A549 (cell line): Measurements from ENCODE around the gene PPP1R1C. TPM values are rescaled to one million over a fixed set of nuclear protein-coding genes. Genes with fewer than 3 reads are reported as not detected.

ENCODE experiments used
- ATAC-seq, 2 experiments: fragments of 200-7000 bp in 1 of 2; fragments of >200 bp in 1 of 2; cut with Nextera tagmentation in 1 of 2; cut with Tn5 transposase in 1 of 2; 3 replicates each; pipeline versions ENCODE4 v1.8.0 to v1.9.1; 2018 to 2020; ENCODE audit warnings: mild to moderate bottlenecking in 1 of 2, moderate library complexity in 1 of 2
- CTCF ChIA-PET: fragments of 300-600 bp; sonication (Branson Sonifier 250); formaldehyde crosslinking; extraction: SDS; loops from one replicate; lab custom pipeline; 2021; ENCODE audit warnings: antibody characterized with exemption, inconsistent platforms; lab: Yijun Ruan, JAX
- POLR2A ChIA-PET: fragments of 350-600 bp; formaldehyde crosslinking; extraction: SDS; loops from one replicate; lab custom pipeline; 2021; ENCODE audit warnings: antibody characterized with exemption, inconsistent platforms; lab: Yijun Ruan, JAX
- DNase-seq, 2 experiments: peaks; one replicate each; pipeline versions ENCODE4 v3.0.0 to v3.0.0-alpha.2; 2011 to 2016; ENCODE audit warnings: low read depth in 1 of 2, low spot score in 1 of 2
- FAIRE-seq: peaks from 2 replicates; lab custom pipeline; 2011; peaks lifted over from hg19 to GRCh38; lab: Jason Lieb, UNC
- H3K27ac ChIP-seq, 2 experiments: fragments of >200 bp; sonication (Bioruptor Twin); formaldehyde crosslinking; 3 replicates each; pipeline ENCODE4 v1.5.1; 2016 to 2017
- H3K4me1 ChIP-seq: fragments of >200 bp; sonication (Bioruptor Twin); formaldehyde crosslinking; 3 replicates; pipeline ENCODE4 v1.6.1; 2016
- H3K4me2 ChIP-seq: fragments of >200 bp; sonication (Bioruptor Twin); formaldehyde crosslinking; 3 replicates; pipeline ENCODE4 v1.6.1; 2016
- H3K4me3 ChIP-seq: fragments of >200 bp; sonication (Bioruptor Twin); formaldehyde crosslinking; 3 replicates; pipeline ENCODE4 v1.5.1; 2016
- H3K9me3 ChIP-seq: fragments of >200 bp; sonication (Bioruptor Twin); formaldehyde crosslinking; 3 replicates; pipeline ENCODE4 v1.6.1; 2016
- BHLHE40 ChIP-seq: IDR thresholded peaks from 2 replicates; pipeline ENCODE4 v1.6.1; 2012; ENCODE audit warnings: low read depth, low read length, inconsistent platforms
- CBX2 ChIP-seq: fragments of 200-600 bp; sonication (generic); IDR thresholded peaks from 2 replicates; pipeline ENCODE4 v1.6.1; 2016; ENCODE audit warnings: low read depth, mild to moderate bottlenecking, borderline replicate concordance
- CBX8 ChIP-seq: fragments of 200-600 bp; sonication (generic); IDR thresholded peaks from 2 replicates; pipeline ENCODE4 v1.6.1; 2016
- EP300 ChIP-seq, 2 experiments: fragments of >200 bp; sonication (Bioruptor Twin); formaldehyde crosslinking; IDR thresholded peaks; 2 replicates in 1 of 2; 3 replicates in 1 of 2; pipeline ENCODE4 v1.6.1; 2016 to 2017
- HDAC2 ChIP-seq: fragments of 200-600 bp; sonication (generic); IDR thresholded peaks from 2 replicates; pipeline ENCODE4 v1.6.1; 2016
- HEYL ChIP-seq: fragments of 250-450 bp; sonication (Bioruptor Pico); IDR thresholded peaks from 2 replicates; pipeline ENCODE4 v1.8.0; 2021; ENCODE audit warnings: mild to moderate bottlenecking, moderate library complexity
- HOXA7 ChIP-seq: fragments of 250-450 bp; sonication (Bioruptor Pico); IDR thresholded peaks from 2 replicates; pipeline ENCODE4 v1.5.0; 2020; ENCODE audit warnings: mild to moderate bottlenecking, moderate library complexity
- JUN ChIP-seq, 2 experiments: fragments of >200 bp; sonication (Bioruptor Twin); formaldehyde crosslinking; IDR thresholded peaks; 2 replicates in 1 of 2; 3 replicates in 1 of 2; pipeline ENCODE4 v1.6.1; 2016 to 2017
- KDM1A ChIP-seq: fragments of 200-600 bp; sonication (generic); IDR thresholded peaks from 2 replicates; pipeline ENCODE4 v1.6.1; 2016; ENCODE audit warnings: low read depth, mild to moderate bottlenecking
- KDM5A ChIP-seq: fragments of 200-600 bp; sonication (generic); IDR thresholded peaks from 2 replicates; pipeline ENCODE4 v1.6.1; 2016; ENCODE audit warnings: antibody characterized with exemption, mild to moderate bottlenecking
- NFE2L2 ChIP-seq: fragments of 150-350 bp; conservative IDR thresholded peaks from 2 replicates; pipeline ENCODE4 v1.6.1; 2014; ENCODE audit warnings: low read length
- PHF8 ChIP-seq: fragments of 200-600 bp; sonication (generic); IDR thresholded peaks from 2 replicates; pipeline ENCODE4 v1.6.1; 2016; ENCODE audit warnings: low read depth, mild to moderate bottlenecking, antibody characterized with exemption, moderate library complexity, borderline replicate concordance
- POLR2A ChIP-seq: IDR thresholded peaks from 2 replicates; pipeline ENCODE4 v1.6.1; 2012; ENCODE audit warnings: mild to moderate bottlenecking, low read length
- POLR2AphosphoS2 ChIP-seq: conservative IDR thresholded peaks from 2 replicates; pipeline ENCODE4 v1.6.1; 2012; ENCODE audit warnings: low read length, improper control_type of control experiment, inconsistent platforms
- RAD21 ChIP-seq, 2 experiments: fragments of >200 bp in 1 of 2; sonication (Bioruptor Twin) in 1 of 2; formaldehyde crosslinking in 1 of 2; IDR thresholded peaks in 1 of 2; conservative IDR thresholded peaks in 1 of 2; 2 replicates in 1 of 2; 3 replicates in 1 of 2; pipeline ENCODE4 v1.6.1; 2012 to 2018; ENCODE audit warnings: inconsistent platforms in 1 of 2
- RARB ChIP-seq: fragments of 250-450 bp; sonication (Bioruptor Pico); IDR thresholded peaks from 2 replicates; pipeline ENCODE4 v1.8.0; 2021; ENCODE audit warnings: mild to moderate bottlenecking, moderate library complexity
- RFX5 ChIP-seq: fragments of 450-650 bp; IDR thresholded peaks from 2 replicates; pipeline ENCODE4 v1.7.1; 2014; ENCODE audit warnings: antibody characterized with exemption, mild to moderate bottlenecking, moderate library complexity
- SMC3 ChIP-seq: fragments of >200 bp; sonication (Bioruptor Twin); formaldehyde crosslinking; IDR thresholded peaks from 3 replicates; pipeline ENCODE4 v1.6.1; 2018; ENCODE audit warnings: inconsistent platforms
- SREBF2 ChIP-seq: fragments of 450-650 bp; IDR thresholded peaks from 2 replicates; pipeline ENCODE4 v1.6.1; 2014; ENCODE audit warnings: mild to moderate bottlenecking, moderate library complexity
- ZFP36 ChIP-seq: fragments of 450-650 bp; IDR thresholded peaks from 2 replicates; pipeline ENCODE4 v1.6.1; 2014; ENCODE audit warnings: borderline replicate concordance; ENCODE audit not compliant: partially characterized antibody
- ZSCAN20 ChIP-seq: fragments of 250-450 bp; sonication (Bioruptor Pico); IDR thresholded peaks from 2 replicates; pipeline ENCODE4 v1.8.0; 2022; ENCODE audit warnings: mild to moderate bottlenecking, moderate library complexity
- WGBS: methylation state at CpG from one replicate; pipeline ENCODE4 v1.1.6; 2017; ENCODE audit errors: missing lambda C conversion rate; 5-methylcytosine and 5-hydroxymethylcytosine counted together
- polyA plus RNA-seq, 4 experiments: library from polyadenylated mRNA; depleted of rRNA in 3 of 4; stranded (reverse); fragments of >200 nt; fragmentation: RNase III in 1 of 4; extraction: RNeasy Plus Mini Kit Qiagen cat#74134 plus additional on column Dnase treatment in 1 of 4; gene quantifications; 2 replicates in 3 of 4; 3 replicates in 1 of 4; pipeline ENCODE4 v1.2.3, GENCODE V29; 2011 to 2017
- TF ChIP-seq, protein P1 (sequence below): IDR thresholded peaks from 2 replicates; pipeline ENCODE4 v1.6.1; 2012
- TF ChIP-seq, protein P2 (sequence below): IDR thresholded peaks from 2 replicates; pipeline ENCODE4 v1.6.1; 2012; ENCODE audit warnings: low read depth, borderline replicate concordance
- TF ChIP-seq, protein P3 (sequence below): fragments of 250-450 bp; sonication (Bioruptor Pico); IDR thresholded peaks from 2 replicates; pipeline ENCODE4 v1.5.0; 2020; ENCODE audit warnings: low read depth, mild to moderate bottlenecking, moderate library complexity
- TF ChIP-seq, protein P4 (sequence below): fragments of >200 bp; sonication (Bioruptor Twin); formaldehyde crosslinking; IDR thresholded peaks from 3 replicates; pipeline ENCODE4 v1.6.1; 2016
- TF ChIP-seq, protein P5 (sequence below): fragments of 200-600 bp; sonication (generic); IDR thresholded peaks from 2 replicates; pipeline ENCODE4 v1.6.1; 2016; ENCODE audit warnings: antibody characterized with exemption, mild to moderate bottlenecking, moderate library complexity

The PPP1R1C gene
- polyA plus RNA-seq, 2 of the 4 experiments (the other 2 are of a cell fraction): 0.81 to 2.7 TPM

DNA sequence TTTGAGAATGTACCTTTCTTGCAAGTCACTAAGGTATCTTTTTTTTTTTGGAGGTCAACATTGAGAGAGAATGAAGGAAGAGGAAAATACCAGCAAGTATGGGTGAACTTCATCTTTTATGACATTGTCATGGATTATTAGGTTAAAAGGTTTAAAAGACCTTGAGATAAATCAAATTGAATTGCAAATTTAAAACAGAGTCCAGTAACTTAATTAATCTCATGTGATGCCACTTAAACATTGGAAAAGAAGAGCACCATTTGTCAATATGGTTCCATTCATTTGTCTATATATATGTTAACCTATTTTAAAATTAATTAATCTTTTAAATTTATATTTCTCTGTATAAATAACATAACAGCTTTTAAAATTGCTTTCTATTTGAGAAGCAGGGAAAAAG is 83.8 kb downstream of the PPP1R1C start:
- TF ChIP-seq SREBF2: no peak
- TF ChIP-seq BHLHE40: no peak
- TF ChIP-seq ZSCAN20 (CRISPR knock-in tag): no peak
- no peak for TF ChIP-seq KDM5A
- TF ChIP-seq HOXA7 (CRISPR knock-in tag): no peak
- no peak overlapping the region for H3K4me3 ChIP-seq
- H3K27ac ChIP-seq: no peak overlapping the region
- DNase-seq (no peak), ATAC-seq (no peak), FAIRE-seq (no peak)
- ChIA-PET POLR2A (no interaction called here), CTCF (interaction anchor here (1.8 kb wide), 1 partner anchor 8 kb away, joined by 5 read pairs; no protein-coding TSS in a partner anchor)
- H3K4me1 ChIP-seq: 0 out of 3 replicates have a peak, but pooled peaks cover 3% of the 10 kb centered on the region
- H3K9me3 ChIP-seq: no peaks in the 10 kb centered on the region
- H3K4me2 ChIP-seq: no peak overlapping the region

DNA sequence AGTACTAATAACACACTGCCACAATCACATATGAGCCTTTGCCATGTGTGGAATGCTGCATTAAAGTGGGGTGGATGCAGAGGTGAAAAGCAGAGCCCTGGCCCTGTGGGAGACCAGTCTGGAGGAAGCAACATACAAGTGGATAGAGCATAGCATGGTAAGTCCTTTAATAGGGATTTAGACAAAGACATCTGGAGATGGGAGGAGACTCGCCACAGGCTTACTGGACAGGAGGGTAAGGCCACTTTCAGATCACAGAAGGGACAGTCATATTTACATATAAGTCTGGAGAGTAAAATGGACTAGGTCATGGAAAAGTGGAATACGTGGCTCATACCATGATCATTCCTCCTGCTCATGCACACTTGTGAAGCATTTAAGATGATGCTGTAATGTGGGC is 84.3 kb downstream of the PPP1R1C start:
- H3K4me3 ChIP-seq: no peak overlapping the region
- ChIA-PET POLR2A (no interaction called here), CTCF (no interaction called here)
- FAIRE-seq (no peak), DNase-seq (no peak)
- 0 out of 3 replicates have a peak, but pooled peaks cover 3% of the 10 kb centered on the region for H3K4me1 ChIP-seq
- no peaks in the 10 kb centered on the region for H3K9me3 ChIP-seq
- WGBS: 66% methylated on average over 2 of the region's 2 CpGs
- no peak overlapping the region for H3K4me2 ChIP-seq
- TF ChIP-seq NFE2L2 (no peak), PHF8 (no peak), RARB (CRISPR knock-in tag) (no peak), POLR2A (no peak), RFX5 (no peak), HDAC2 (no peak), CBX8 (no peak), CBX2 (no peak), KDM5A (no peak), RAD21 (conservative IDR thresholded peaks at IDR 0.05 in 1 of 2, IDR thresholded peaks at IDR 0.05 in 1 of 2) (no peak), ZFP36 (no peak), SMC3 (no peak), EP300 (IDR thresholded peaks at IDR 0.05) (no peak), POLR2AphosphoS2 (no peak), JUN (IDR thresholded peaks at IDR 0.05) (no peak), KDM1A (no peak)
- TF ChIP-seq, protein P1, sequence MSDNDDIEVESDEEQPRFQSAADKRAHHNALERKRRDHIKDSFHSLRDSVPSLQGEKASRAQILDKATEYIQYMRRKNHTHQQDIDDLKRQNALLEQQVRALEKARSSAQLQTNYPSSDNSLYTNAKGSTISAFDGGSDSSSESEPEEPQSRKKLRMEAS: no peak
- TF ChIP-seq, protein P2, sequence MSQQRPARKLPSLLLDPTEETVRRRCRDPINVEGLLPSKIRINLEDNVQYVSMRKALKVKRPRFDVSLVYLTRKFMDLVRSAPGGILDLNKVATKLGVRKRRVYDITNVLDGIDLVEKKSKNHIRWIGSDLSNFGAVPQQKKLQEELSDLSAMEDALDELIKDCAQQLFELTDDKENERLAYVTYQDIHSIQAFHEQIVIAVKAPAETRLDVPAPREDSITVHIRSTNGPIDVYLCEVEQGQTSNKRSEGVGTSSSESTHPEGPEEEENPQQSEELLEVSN: no peak
- TF ChIP-seq, protein P3, sequence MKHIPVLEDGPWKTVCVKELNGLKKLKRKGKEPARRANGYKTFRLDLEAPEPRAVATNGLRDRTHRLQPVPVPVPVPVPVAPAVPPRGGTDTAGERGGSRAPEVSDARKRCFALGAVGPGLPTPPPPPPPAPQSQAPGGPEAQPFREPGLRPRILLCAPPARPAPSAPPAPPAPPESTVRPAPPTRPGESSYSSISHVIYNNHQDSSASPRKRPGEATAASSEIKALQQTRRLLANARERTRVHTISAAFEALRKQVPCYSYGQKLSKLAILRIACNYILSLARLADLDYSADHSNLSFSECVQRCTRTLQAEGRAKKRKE (CRISPR knock-in tag): no peak
- TF ChIP-seq, protein P4, sequence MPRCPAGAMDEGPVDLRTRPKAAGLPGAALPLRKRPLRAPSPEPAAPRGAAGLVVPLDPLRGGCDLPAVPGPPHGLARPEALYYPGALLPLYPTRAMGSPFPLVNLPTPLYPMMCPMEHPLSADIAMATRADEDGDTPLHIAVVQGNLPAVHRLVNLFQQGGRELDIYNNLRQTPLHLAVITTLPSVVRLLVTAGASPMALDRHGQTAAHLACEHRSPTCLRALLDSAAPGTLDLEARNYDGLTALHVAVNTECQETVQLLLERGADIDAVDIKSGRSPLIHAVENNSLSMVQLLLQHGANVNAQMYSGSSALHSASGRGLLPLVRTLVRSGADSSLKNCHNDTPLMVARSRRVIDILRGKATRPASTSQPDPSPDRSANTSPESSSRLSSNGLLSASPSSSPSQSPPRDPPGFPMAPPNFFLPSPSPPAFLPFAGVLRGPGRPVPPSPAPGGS: no peak
- TF ChIP-seq, all 56 proteins: peak for 0
- no peak overlapping the region for H3K27ac ChIP-seq
- ATAC-seq: no peak

DNA sequence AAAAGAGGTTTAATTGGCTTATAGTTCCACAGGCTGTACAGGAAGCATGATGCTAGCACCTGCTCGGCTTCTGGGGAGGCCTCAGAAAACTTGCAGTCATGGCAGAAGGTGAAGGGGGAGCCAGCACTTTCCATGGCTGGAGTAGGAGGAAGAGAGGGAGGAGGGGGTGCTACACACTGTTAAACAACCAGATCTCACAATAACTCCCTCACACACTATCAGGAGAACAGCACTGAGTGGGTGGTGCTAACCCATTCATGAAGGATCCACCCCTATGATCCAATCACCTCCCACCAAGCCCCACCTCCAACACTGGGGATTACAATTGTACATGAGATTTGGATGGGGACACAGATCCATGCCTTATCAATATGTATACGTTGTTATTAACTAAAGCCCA is 85.1 kb downstream of the PPP1R1C start:
- CTCF ChIA-PET: no interaction called here
- no peak overlapping the region for H3K4me3 ChIP-seq
- TF ChIP-seq, protein P3 (CRISPR knock-in tag): no peak
- no peak for TF ChIP-seq NFE2L2
- no peak for TF ChIP-seq HOXA7 (CRISPR knock-in tag)
- TF ChIP-seq, protein P5, sequence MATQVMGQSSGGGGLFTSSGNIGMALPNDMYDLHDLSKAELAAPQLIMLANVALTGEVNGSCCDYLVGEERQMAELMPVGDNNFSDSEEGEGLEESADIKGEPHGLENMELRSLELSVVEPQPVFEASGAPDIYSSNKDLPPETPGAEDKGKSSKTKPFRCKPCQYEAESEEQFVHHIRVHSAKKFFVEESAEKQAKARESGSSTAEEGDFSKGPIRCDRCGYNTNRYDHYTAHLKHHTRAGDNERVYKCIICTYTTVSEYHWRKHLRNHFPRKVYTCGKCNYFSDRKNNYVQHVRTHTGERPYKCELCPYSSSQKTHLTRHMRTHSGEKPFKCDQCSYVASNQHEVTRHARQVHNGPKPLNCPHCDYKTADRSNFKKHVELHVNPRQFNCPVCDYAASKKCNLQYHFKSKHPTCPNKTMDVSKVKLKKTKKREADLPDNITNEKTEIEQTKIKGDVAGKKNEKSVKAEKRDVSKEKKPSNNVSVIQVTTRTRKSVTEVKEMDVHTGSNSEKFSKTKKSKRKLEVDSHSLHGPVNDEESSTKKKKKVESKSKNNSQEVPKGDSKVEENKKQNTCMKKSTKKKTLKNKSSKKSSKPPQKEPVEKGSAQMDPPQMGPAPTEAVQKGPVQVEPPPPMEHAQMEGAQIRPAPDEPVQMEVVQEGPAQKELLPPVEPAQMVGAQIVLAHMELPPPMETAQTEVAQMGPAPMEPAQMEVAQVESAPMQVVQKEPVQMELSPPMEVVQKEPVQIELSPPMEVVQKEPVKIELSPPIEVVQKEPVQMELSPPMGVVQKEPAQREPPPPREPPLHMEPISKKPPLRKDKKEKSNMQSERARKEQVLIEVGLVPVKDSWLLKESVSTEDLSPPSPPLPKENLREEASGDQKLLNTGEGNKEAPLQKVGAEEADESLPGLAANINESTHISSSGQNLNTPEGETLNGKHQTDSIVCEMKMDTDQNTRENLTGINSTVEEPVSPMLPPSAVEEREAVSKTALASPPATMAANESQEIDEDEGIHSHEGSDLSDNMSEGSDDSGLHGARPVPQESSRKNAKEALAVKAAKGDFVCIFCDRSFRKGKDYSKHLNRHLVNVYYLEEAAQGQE: no peak
- no peak for TF ChIP-seq KDM1A
- no peak for TF ChIP-seq RAD21 (conservative IDR thresholded peaks at IDR 0.05 in 1 of 2, IDR thresholded peaks at IDR 0.05 in 1 of 2)
- TF ChIP-seq BHLHE40: no peak
- TF ChIP-seq, protein P2: no peak
- no peak for TF ChIP-seq HEYL
- no peak for TF ChIP-seq HDAC2
- TF ChIP-seq, all 56 proteins: peak for 0
- WGBS: 44% methylated on average over 2 of the region's 2 CpGs
- no peaks in the 10 kb centered on the region for H3K9me3 ChIP-seq
- POLR2A ChIA-PET: no interaction called here
- DNase-seq (no peak), ATAC-seq (no peak), FAIRE-seq (no peak)
- H3K4me1 ChIP-seq: 0 out of 3 replicates have a peak, but pooled peaks cover 3% of the 10 kb centered on the region
- H3K27ac ChIP-seq: no peak overlapping the region
- no peak overlapping the region for H3K4me2 ChIP-seq
